H9 (cell line): ENCODE results near the gene GPC6. TPM values are rescaled to one million over a fixed set of nuclear protein-coding genes. Genes with fewer than 3 reads are reported as not detected.

Source experiments
- DNase-seq: peaks from one replicate; pipeline ENCODE4 v3.0.0-alpha.2; 2017
- H2AFZ ChIP-seq: one replicate; pipeline ENCODE4 v1.6.1; 2013; ENCODE audit warnings: mild to moderate bottlenecking, low read length, control low read depth, moderate library complexity
- H2AK5ac ChIP-seq: 2 replicates; pipeline ENCODE4 v1.6.1; 2013; ENCODE audit warnings: low read length, control low read depth, mixed read lengths; ENCODE audit not compliant: insufficient read length
- H2BK120ac ChIP-seq: one replicate; pipeline ENCODE4 v1.6.1; 2013; ENCODE audit warnings: low read depth, mild to moderate bottlenecking, low read length, control low read depth, inconsistent platforms; ENCODE audit not compliant: poor library complexity, severe bottlenecking
- H2BK12ac ChIP-seq: 2 replicates; pipeline ENCODE4 v1.6.1; 2013; ENCODE audit warnings: low read length, control low read depth, mixed read lengths, low read depth; ENCODE audit not compliant: insufficient read length
- H2BK15ac ChIP-seq: 2 replicates; pipeline ENCODE4 v1.6.1; 2013; ENCODE audit warnings: low read depth, low read length, control low read depth
- H2BK20ac ChIP-seq: one replicate; pipeline ENCODE4 v1.6.1; 2013; ENCODE audit warnings: low read depth, mild to moderate bottlenecking, low read length, control low read depth, inconsistent platforms; ENCODE audit not compliant: poor library complexity, severe bottlenecking
- H2BK5ac ChIP-seq: 2 replicates; pipeline ENCODE4 v1.6.1; 2013; ENCODE audit warnings: low read length, control low read depth, mixed read lengths; ENCODE audit not compliant: insufficient read length
- H3K14ac ChIP-seq: 2 replicates; pipeline ENCODE4 v1.6.1; 2013; ENCODE audit warnings: low read length, control low read depth; ENCODE audit not compliant: insufficient read depth
- H3K18ac ChIP-seq: 2 replicates; pipeline ENCODE4 v1.6.1; 2013; ENCODE audit warnings: low read depth, mild to moderate bottlenecking, mixed read lengths, low read length, control low read depth; ENCODE audit not compliant: insufficient read length
- H3K23ac ChIP-seq: 2 replicates; pipeline ENCODE4 v1.6.1; 2013; ENCODE audit warnings: low read length, control low read depth, mixed read lengths, low read depth; ENCODE audit not compliant: insufficient read length
- H3K23me2 ChIP-seq: 2 replicates; pipeline ENCODE4 v1.6.1; 2013; ENCODE audit warnings: low read depth, mild to moderate bottlenecking, mixed read lengths, low read length, control low read depth; ENCODE audit not compliant: insufficient read length, poor library complexity, severe bottlenecking
- H3K27ac ChIP-seq: 2 replicates; pipeline ENCODE4 v1.5.1; 2013; ENCODE audit warnings: low read length, control low read depth, mixed read lengths, low read depth; ENCODE audit not compliant: insufficient read length
- H3K27me3 ChIP-seq: 2 replicates; pipeline ENCODE4 v1.6.1; 2013; ENCODE audit warnings: low read length, control low read depth, inconsistent platforms; ENCODE audit not compliant: insufficient read depth
- H3K4ac ChIP-seq: 2 replicates; pipeline ENCODE4 v1.6.1; 2013; ENCODE audit warnings: low read depth, mild to moderate bottlenecking, control low read depth, inconsistent platforms, low read length, moderate library complexity
- H3K4me1 ChIP-seq: 2 replicates; pipeline ENCODE4 v1.6.1; 2013; ENCODE audit warnings: low read length, control low read depth, inconsistent platforms; ENCODE audit not compliant: insufficient read depth
- H3K4me2 ChIP-seq: 2 replicates; pipeline ENCODE4 v1.6.1; 2013; ENCODE audit warnings: low read length, control low read depth, mixed read lengths; ENCODE audit not compliant: insufficient read length, insufficient read depth
- H3K56ac ChIP-seq: 2 replicates; pipeline ENCODE4 v1.6.1; 2013; ENCODE audit warnings: low read depth, mild to moderate bottlenecking, mixed read lengths, low read length, control low read depth; ENCODE audit not compliant: insufficient read length
- H3K79me1 ChIP-seq: 2 replicates; pipeline ENCODE4 v1.6.1; 2013; ENCODE audit warnings: low read depth, mild to moderate bottlenecking, moderate library complexity, low read length, control low read depth, inconsistent platforms; ENCODE audit not compliant: insufficient read depth, poor library complexity, severe bottlenecking
- H3K79me2 ChIP-seq: 2 replicates; pipeline ENCODE4 v1.6.1; 2013; ENCODE audit warnings: low read length, control low read depth, inconsistent platforms; ENCODE audit not compliant: insufficient read depth
- H3K9ac ChIP-seq: 2 replicates; pipeline ENCODE4 v1.6.1; 2013; ENCODE audit warnings: low read length, control low read depth, mixed read lengths; ENCODE audit not compliant: insufficient read length; ENCODE audit errors: extremely low read depth
- H3K9me3 ChIP-seq: one replicate; pipeline ENCODE4 v1.6.1; 2013; ENCODE audit warnings: low read depth, low read length, inconsistent platforms; ENCODE audit not compliant: control insufficient read depth
- H3T11ph ChIP-seq: one replicate; pipeline ENCODE4 v1.6.1; 2013; ENCODE audit warnings: mild to moderate bottlenecking, low read length, control low read depth, inconsistent platforms
- H4K20me1 ChIP-seq: one replicate; pipeline ENCODE4 v1.6.1; 2013; ENCODE audit not compliant: control insufficient read depth, insufficient read length, insufficient read depth
- H4K5ac ChIP-seq: 2 replicates; pipeline ENCODE4 v1.6.1; 2013; ENCODE audit warnings: low read depth, mild to moderate bottlenecking, mixed read lengths, low read length, control low read depth; ENCODE audit not compliant: insufficient read length
- H4K8ac ChIP-seq: replicated peaks from 2 replicates; pipeline ENCODE4 v1.6.1; 2013; ENCODE audit warnings: low read length, control low read depth, mixed read lengths, low read depth; ENCODE audit not compliant: insufficient read length
- H4K91ac ChIP-seq: 2 replicates; pipeline ENCODE4 v1.6.1; 2013; ENCODE audit warnings: low read depth, mild to moderate bottlenecking, moderate library complexity, mixed read lengths, low read length, control low read depth; ENCODE audit not compliant: insufficient read length
- H3K27ac Mint-ChIP-seq, 3 experiments: 2 replicates in 2 of 3; 3 replicates in 1 of 3; pipeline ENCODE4 v1.8.0; 2020 to 2021; ENCODE audit warnings: mixed read lengths in 3 of 3, mild to moderate bottlenecking in 1 of 3, moderate library complexity in 1 of 3
- H3K27me3 Mint-ChIP-seq: 2 replicates; pipeline ENCODE4 v1.8.0; 2021; ENCODE audit warnings: low read depth, mild to moderate bottlenecking, moderate library complexity, mixed read lengths
- H3K36me3 Mint-ChIP-seq, 3 experiments: 2 replicates in 2 of 3; 3 replicates in 1 of 3; pipeline ENCODE4 v1.8.0; 2020 to 2021; ENCODE audit warnings: low read depth in 3 of 3, mixed read lengths in 3 of 3; ENCODE audit not compliant: insufficient read depth in 1 of 3
- H3K4me1 Mint-ChIP-seq, 2 experiments: 2 replicates each; pipeline ENCODE4 v1.8.0; 2020; ENCODE audit warnings: mixed read lengths in 2 of 2
- H3K4me3 Mint-ChIP-seq, 2 experiments: 2 replicates in 1 of 2; 3 replicates in 1 of 2; pipeline ENCODE4 v1.8.0; 2020 to 2021; ENCODE audit warnings: mild to moderate bottlenecking in 2 of 2, mixed read lengths in 2 of 2, moderate library complexity in 1 of 2
- H3K9me3 Mint-ChIP-seq, 2 experiments: 2 replicates in 1 of 2; 3 replicates in 1 of 2; pipeline ENCODE4 v1.8.0; 2020; ENCODE audit warnings: mild to moderate bottlenecking in 2 of 2, mixed read lengths in 2 of 2, moderate library complexity in 1 of 2
- WGBS: extraction: QIAGEN DNeasy Blood & Tissue Kit; methylation state at CpG from one replicate; pipeline ENCODE4 v1.1.7; 2013; ENCODE audit warnings: missing lambda C conversion rate, low lambda C conversion rate, mixed read lengths; ENCODE audit not compliant: insufficient read length; ENCODE audit errors: extremely low coverage; 5-methylcytosine and 5-hydroxymethylcytosine counted together
- total RNA-seq: library from RNA; stranded (reverse); gene quantifications from 2 replicates; pipeline ENCODE4 v1.2.1, GENCODE V29; 2021
- TF ChIP-seq, protein P1 (sequence below): fragments of 200-600 bp; sonication (generic); conservative IDR thresholded peaks from 3 replicates; pipeline ENCODE4 v1.8.0; 2021; ENCODE audit warnings: antibody characterized with exemption, mild to moderate bottlenecking

The GPC6 gene
- total RNA-seq, 1 experiment from 2014 or later, result 15.6 TPM

GRCh38 chr13:94346261-94347019 is 1119.8 kb downstream of the GPC6 start:
- TF ChIP-seq, protein P1, sequence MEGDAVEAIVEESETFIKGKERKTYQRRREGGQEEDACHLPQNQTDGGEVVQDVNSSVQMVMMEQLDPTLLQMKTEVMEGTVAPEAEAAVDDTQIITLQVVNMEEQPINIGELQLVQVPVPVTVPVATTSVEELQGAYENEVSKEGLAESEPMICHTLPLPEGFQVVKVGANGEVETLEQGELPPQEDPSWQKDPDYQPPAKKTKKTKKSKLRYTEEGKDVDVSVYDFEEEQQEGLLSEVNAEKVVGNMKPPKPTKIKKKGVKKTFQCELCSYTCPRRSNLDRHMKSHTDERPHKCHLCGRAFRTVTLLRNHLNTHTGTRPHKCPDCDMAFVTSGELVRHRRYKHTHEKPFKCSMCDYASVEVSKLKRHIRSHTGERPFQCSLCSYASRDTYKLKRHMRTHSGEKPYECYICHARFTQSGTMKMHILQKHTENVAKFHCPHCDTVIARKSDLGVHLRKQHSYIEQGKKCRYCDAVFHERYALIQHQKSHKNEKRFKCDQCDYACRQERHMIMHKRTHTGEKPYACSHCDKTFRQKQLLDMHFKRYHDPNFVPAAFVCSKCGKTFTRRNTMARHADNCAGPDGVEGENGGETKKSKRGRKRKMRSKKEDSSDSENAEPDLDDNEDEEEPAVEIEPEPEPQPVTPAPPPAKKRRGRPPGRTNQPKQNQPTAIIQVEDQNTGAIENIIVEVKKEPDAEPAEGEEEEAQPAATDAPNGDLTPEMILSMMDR, result no peak
- H3K14ac ChIP-seq, result no peak overlapping the region
- H3K9me3 ChIP-seq, result no peaks in the 10 kb centered on the region
- no peaks in the 10 kb centered on the region for H3K79me2 ChIP-seq
- no peak overlapping the region for H4K5ac ChIP-seq
- Mint-ChIP-seq H3K4me1 (peaks cover 29 to 34% of the 10 kb centered on the region in 2 experiments), H3K4me3 (no peak overlapping the region), H3K36me3 (no peaks in the 10 kb centered on the region), H3K27me3 (peaks cover 13% of the 10 kb centered on the region; the same call in 1 of the 2 replicates), H3K9me3 (no peaks in the 10 kb centered on the region), H3K27ac (no peak overlapping the region)
- H3K27me3 ChIP-seq, result no peaks in the 10 kb centered on the region
- no peak overlapping the region for H3K56ac ChIP-seq
- no peaks in the 10 kb centered on the region for H3K23me2 ChIP-seq
- no peak overlapping the region for H3K9ac ChIP-seq
- WGBS, result no CpG with 5 or more reads among the region's 13 CpGs
- H3K79me1 ChIP-seq, result no peaks in the 10 kb centered on the region
- H3K27ac ChIP-seq, result no peak overlapping the region
- H3K4ac ChIP-seq, result no peak overlapping the region
- H4K8ac ChIP-seq, result no peak overlapping the region
- H2AFZ ChIP-seq, result no peak overlapping the region
- H2BK12ac ChIP-seq, result no peak overlapping the region
- no peak for DNase-seq
- no peak overlapping the region for H3K23ac ChIP-seq
- H2BK15ac ChIP-seq, result no peak overlapping the region
- H4K20me1 ChIP-seq, result no peaks in the 10 kb centered on the region
- H2BK120ac ChIP-seq, result no peak overlapping the region
- no peak overlapping the region for H3K4me2 ChIP-seq
- H3K4me1 ChIP-seq, result no peaks in the 10 kb centered on the region
- H2BK20ac ChIP-seq, result no peak overlapping the region
- no peak overlapping the region for H2BK5ac ChIP-seq
- no peak overlapping the region for H4K91ac ChIP-seq
- H3T11ph ChIP-seq, result no peak overlapping the region
- H3K18ac ChIP-seq, result no peak overlapping the region
- H2AK5ac ChIP-seq, result no peak overlapping the region
